ENCODE measurements around the gene TP53BP1.

Gene TP53BP1

DNA sequence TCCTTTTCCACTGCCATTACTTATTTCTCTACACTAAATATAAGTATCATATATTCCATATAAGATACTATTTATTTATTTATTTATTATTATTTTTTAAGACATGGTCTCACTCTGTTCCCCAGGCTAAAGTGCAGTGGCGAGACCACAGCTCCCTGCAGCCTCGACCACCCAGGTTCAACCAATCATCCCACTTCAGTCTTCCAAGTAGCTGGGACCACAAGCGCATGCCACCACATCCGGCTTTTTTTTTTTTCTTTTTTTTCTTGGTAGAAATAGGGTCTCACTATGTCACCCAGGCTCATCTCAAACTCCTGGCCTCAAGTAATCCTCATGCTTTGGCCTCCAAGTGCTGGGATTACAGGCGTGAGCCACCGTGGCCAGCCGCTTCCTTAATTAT, 56.6 kb downstream of the TP53BP1 start:
- ATAC-seq = no peak
- no peak for TF ChIP-seq ZNF565 (CRISPR knock-in tag; conservative IDR thresholded peaks at IDR 0.05; ENCODE audit: low read depth)
- no peak for TF ChIP-seq ZNF8 (CRISPR knock-in tag; IDR thresholded peaks at IDR 0.05)
- no peak for TF ChIP-seq ARNTL (CRISPR knock-in tag; IDR thresholded peaks at IDR 0.05; ENCODE audit: borderline replicate concordance, low read depth)
- TF ChIP-seq ZFP30 (CRISPR knock-in tag; IDR thresholded peaks at IDR 0.05) = no peak
- TF ChIP-seq, protein P1, sequence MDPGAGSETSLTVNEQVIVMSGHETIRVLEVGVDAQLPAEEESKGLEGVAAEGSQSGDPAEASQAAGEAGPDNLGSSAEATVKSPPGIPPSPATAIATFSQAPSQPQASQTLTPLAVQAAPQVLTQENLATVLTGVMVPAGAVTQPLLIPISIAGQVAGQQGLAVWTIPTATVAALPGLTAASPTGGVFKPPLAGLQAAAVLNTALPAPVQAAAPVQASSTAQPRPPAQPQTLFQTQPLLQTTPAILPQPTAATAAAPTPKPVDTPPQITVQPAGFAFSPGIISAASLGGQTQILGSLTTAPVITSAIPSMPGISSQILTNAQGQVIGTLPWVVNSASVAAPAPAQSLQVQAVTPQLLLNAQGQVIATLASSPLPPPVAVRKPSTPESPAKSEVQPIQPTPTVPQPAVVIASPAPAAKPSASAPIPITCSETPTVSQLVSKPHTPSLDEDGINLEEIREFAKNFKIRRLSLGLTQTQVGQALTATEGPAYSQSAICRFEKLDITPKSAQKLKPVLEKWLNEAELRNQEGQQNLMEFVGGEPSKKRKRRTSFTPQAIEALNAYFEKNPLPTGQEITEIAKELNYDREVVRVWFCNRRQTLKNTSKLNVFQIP (CRISPR knock-in tag; IDR thresholded peaks at IDR 0.05; ENCODE audit: borderline replicate concordance, low read depth) = no peak
- TF ChIP-seq SNAI2 (CRISPR knock-in tag; IDR thresholded peaks at IDR 0.05) = no peak
- TF ChIP-seq TOX (CRISPR knock-in tag; IDR thresholded peaks at IDR 0.05; ENCODE audit: borderline replicate concordance) = no peak
- TF ChIP-seq CSDC2 (CRISPR knock-in tag; IDR thresholded peaks at IDR 0.05) = no peak
- no peak for TF ChIP-seq TCF4 (CRISPR knock-in tag; IDR thresholded peaks at IDR 0.05; ENCODE audit: borderline replicate concordance)
- TF ChIP-seq, protein P2, sequence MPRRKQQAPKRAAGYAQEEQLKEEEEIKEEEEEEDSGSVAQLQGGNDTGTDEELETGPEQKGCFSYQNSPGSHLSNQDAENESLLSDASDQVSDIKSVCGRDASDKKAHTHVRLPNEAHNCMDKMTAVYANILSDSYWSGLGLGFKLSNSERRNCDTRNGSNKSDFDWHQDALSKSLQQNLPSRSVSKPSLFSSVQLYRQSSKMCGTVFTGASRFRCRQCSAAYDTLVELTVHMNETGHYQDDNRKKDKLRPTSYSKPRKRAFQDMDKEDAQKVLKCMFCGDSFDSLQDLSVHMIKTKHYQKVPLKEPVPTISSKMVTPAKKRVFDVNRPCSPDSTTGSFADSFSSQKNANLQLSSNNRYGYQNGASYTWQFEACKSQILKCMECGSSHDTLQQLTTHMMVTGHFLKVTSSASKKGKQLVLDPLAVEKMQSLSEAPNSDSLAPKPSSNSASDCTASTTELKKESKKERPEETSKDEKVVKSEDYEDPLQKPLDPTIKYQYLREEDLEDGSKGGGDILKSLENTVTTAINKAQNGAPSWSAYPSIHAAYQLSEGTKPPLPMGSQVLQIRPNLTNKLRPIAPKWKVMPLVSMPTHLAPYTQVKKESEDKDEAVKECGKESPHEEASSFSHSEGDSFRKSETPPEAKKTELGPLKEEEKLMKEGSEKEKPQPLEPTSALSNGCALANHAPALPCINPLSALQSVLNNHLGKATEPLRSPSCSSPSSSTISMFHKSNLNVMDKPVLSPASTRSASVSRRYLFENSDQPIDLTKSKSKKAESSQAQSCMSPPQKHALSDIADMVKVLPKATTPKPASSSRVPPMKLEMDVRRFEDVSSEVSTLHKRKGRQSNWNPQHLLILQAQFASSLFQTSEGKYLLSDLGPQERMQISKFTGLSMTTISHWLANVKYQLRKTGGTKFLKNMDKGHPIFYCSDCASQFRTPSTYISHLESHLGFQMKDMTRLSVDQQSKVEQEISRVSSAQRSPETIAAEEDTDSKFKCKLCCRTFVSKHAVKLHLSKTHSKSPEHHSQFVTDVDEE (CRISPR knock-in tag; IDR thresholded peaks at IDR 0.05) = no peak
- no peak for TF ChIP-seq GLIS3 (CRISPR knock-in tag; IDR thresholded peaks at IDR 0.05)
- no peak for TF ChIP-seq ZC3H10 (CRISPR knock-in tag; IDR thresholded peaks at IDR 0.05)
- TF ChIP-seq ISL1 (CRISPR knock-in tag; IDR thresholded peaks at IDR 0.05) = no peak
- TF ChIP-seq OSR1 (CRISPR knock-in tag; IDR thresholded peaks at IDR 0.05) = no peak
- TF ChIP-seq, protein P3, sequence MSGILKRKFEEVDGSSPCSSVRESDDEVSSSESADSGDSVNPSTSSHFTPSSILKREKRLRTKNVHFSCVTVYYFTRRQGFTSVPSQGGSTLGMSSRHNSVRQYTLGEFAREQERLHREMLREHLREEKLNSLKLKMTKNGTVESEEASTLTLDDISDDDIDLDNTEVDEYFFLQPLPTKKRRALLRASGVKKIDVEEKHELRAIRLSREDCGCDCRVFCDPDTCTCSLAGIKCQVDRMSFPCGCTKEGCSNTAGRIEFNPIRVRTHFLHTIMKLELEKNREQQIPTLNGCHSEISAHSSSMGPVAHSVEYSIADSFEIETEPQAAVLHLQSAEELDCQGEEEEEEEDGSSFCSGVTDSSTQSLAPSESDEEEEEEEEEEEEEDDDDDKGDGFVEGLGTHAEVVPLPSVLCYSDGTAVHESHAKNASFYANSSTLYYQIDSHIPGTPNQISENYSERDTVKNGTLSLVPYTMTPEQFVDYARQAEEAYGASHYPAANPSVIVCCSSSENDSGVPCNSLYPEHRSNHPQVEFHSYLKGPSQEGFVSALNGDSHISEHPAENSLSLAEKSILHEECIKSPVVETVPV (CRISPR knock-in tag; IDR thresholded peaks at IDR 0.05) = no peak
- no peak for TF ChIP-seq ZFP3 (CRISPR knock-in tag; IDR thresholded peaks at IDR 0.05)
- TF ChIP-seq RARB (CRISPR knock-in tag; IDR thresholded peaks at IDR 0.05) = no peak
- TF ChIP-seq PATZ1 (CRISPR knock-in tag; IDR thresholded peaks at IDR 0.05; ENCODE audit: borderline replicate concordance) = no peak

- no peak for TF ChIP-seq TOX (CRISPR knock-in tag; IDR thresholded peaks at IDR 0.05; ENCODE audit: borderline replicate concordance)
- TF ChIP-seq, protein P3 (CRISPR knock-in tag; IDR thresholded peaks at IDR 0.05) = no peak
- TF ChIP-seq PATZ1 (CRISPR knock-in tag; IDR thresholded peaks at IDR 0.05; ENCODE audit: borderline replicate concordance) = no peak
- TF ChIP-seq ZFP30 (CRISPR knock-in tag; IDR thresholded peaks at IDR 0.05) = no peak
- TF ChIP-seq GLIS3 (CRISPR knock-in tag; IDR thresholded peaks at IDR 0.05) = no peak
- TF ChIP-seq CREB5 (CRISPR knock-in tag; IDR thresholded peaks at IDR 0.05; ENCODE audit: low read depth) = no peak
- no peak for TF ChIP-seq OSR1 (CRISPR knock-in tag; IDR thresholded peaks at IDR 0.05)
- TF ChIP-seq BACH2 (CRISPR knock-in tag; IDR thresholded peaks at IDR 0.05; ENCODE audit: borderline replicate concordance) = no peak
- TF ChIP-seq RARB (CRISPR knock-in tag; IDR thresholded peaks at IDR 0.05) = no peak
- TF ChIP-seq PPARA (CRISPR knock-in tag; IDR thresholded peaks at IDR 0.05; ENCODE audit: borderline replicate concordance) = no peak
- TF ChIP-seq ESRRG (CRISPR knock-in tag; IDR thresholded peaks at IDR 0.05) = no peak
- TF ChIP-seq CSDC2 (CRISPR knock-in tag; IDR thresholded peaks at IDR 0.05) = no peak
- ATAC-seq = no peak
These were observed 58.5 kb downstream of the TP53BP1 start for GRCh38 chr15:43434446-43434845.
